Measurements from ENCODE around the gene SLC2A4RG. TPM values are rescaled to one million over a fixed set of nuclear protein-coding genes. Genes with fewer than 3 reads are reported as not detected.
"Not testable (repeated sequence)": the region's sequence is repeated elsewhere in the genome, so short reads cannot be mapped to it uniquely, and the experiment has no call there.

SLC2A4RG gene
- total RNA-seq, 2 donors from 2014 or later: 43.5 to 47.0 TPM

GRCh38 chr20:63768591-63769515 is 29.3 kb downstream of the SLC2A4RG start:
- H3K27ac Mint-ChIP-seq: no peak overlapping the region
- DNase-seq (no peak), ATAC-seq (replicated peaks in 1 of 2) (no peak)
- no peaks in the 10 kb centered on the region for H3K9me3 Mint-ChIP-seq
- H3K4me1 Mint-ChIP-seq (ENCODE audit: low read depth): no peaks in the 10 kb centered on the region
- H3K27me3 Mint-ChIP-seq (ENCODE audit: low read depth): no peaks in the 10 kb centered on the region
- H3K4me3 Mint-ChIP-seq: no peak overlapping the region
- no peaks in the 10 kb centered on the region for H3K36me3 Mint-ChIP-seq (ENCODE audit: insufficient read depth in 2 of 2)

- no peak overlapping the region for H3K4me3 Mint-ChIP-seq
- no peaks in the 10 kb centered on the region for H3K27me3 Mint-ChIP-seq (ENCODE audit: low read depth)
- ATAC-seq (replicated peaks in 1 of 2): no peak
- H3K9me3 Mint-ChIP-seq: no peaks in the 10 kb centered on the region
- H3K4me1 Mint-ChIP-seq (ENCODE audit: low read depth): peaks cover 5% of the 10 kb centered on the region
- no peaks in the 10 kb centered on the region for H3K36me3 Mint-ChIP-seq (ENCODE audit: insufficient read depth in 2 of 2)
- H3K27ac Mint-ChIP-seq: no peak overlapping the region
- DNase-seq: no peak
Measured at GRCh38 chr20:63769891-63770474, 30.4 kb downstream of the SLC2A4RG start.

GRCh38 chr20:63771046-63771707 is 31.6 kb downstream of the SLC2A4RG start:
- Mint-ChIP-seq H3K9me3 (no peaks in the 10 kb centered on the region), H3K27me3 (ENCODE audit: low read depth) (no peaks in the 10 kb centered on the region), H3K36me3 (ENCODE audit: insufficient read depth in 2 of 2) (no peaks in the 10 kb centered on the region), H3K4me1 (ENCODE audit: low read depth) (peaks cover 5% of the 10 kb centered on the region), H3K4me3 (no peak overlapping the region), H3K27ac (no peak overlapping the region)
- ATAC-seq (replicated peaks in 1 of 2) (no peak), DNase-seq (no peak)

GRCh38 chr20:63772781-63773518 is 33.4 kb downstream of the SLC2A4RG start:
- Mint-ChIP-seq H3K27ac (no peak overlapping the region), H3K9me3 (no peaks in the 10 kb centered on the region), H3K4me3 (no peak overlapping the region), H3K4me1 (ENCODE audit: low read depth) (peaks cover 5% of the 10 kb centered on the region), H3K27me3 (ENCODE audit: low read depth) (no peaks in the 10 kb centered on the region), H3K36me3 (ENCODE audit: insufficient read depth in 2 of 2) (no peaks in the 10 kb centered on the region)
- ATAC-seq (replicated peaks in 1 of 2) (no peak), DNase-seq (no peak)

GRCh38 chr20:63773571-63774241 is 34.1 kb downstream of the SLC2A4RG start:
- Mint-ChIP-seq H3K4me1 (ENCODE audit: low read depth) (peaks cover 5% of the 10 kb centered on the region), H3K9me3 (no peaks in the 10 kb centered on the region), H3K27ac (no peak overlapping the region), H3K27me3 (ENCODE audit: low read depth) (no peaks in the 10 kb centered on the region), H3K36me3 (ENCODE audit: insufficient read depth in 2 of 2) (no peaks in the 10 kb centered on the region), H3K4me3 (no peak overlapping the region)
- no peak for DNase-seq
- no peak for ATAC-seq (replicated peaks in 1 of 2)

GRCh38 chr20:63774306-63774705 is 34.7 kb downstream of the SLC2A4RG start:
- no peak overlapping the region for H3K27ac Mint-ChIP-seq
- H3K36me3 Mint-ChIP-seq (ENCODE audit: insufficient read depth in 2 of 2): no peaks in the 10 kb centered on the region
- H3K9me3 Mint-ChIP-seq: no peaks in the 10 kb centered on the region
- ATAC-seq (replicated peaks in 1 of 2): no peak
- no peaks in the 10 kb centered on the region for H3K27me3 Mint-ChIP-seq (ENCODE audit: low read depth)
- no peak for DNase-seq
- peak overlapping the region in 1 of 2 donors; percentile 8 for H3K4me3 Mint-ChIP-seq
- H3K4me1 Mint-ChIP-seq (ENCODE audit: low read depth): peaks cover 5% of the 10 kb centered on the region

- peaks cover 5% of the 10 kb centered on the region for H3K4me1 Mint-ChIP-seq (ENCODE audit: low read depth)
- H3K4me3 Mint-ChIP-seq: peak overlapping the region in 1 of 2 donors; percentile 25
- H3K36me3 Mint-ChIP-seq (ENCODE audit: insufficient read depth in 2 of 2): no peaks in the 10 kb centered on the region
- no peak overlapping the region for H3K27ac Mint-ChIP-seq
- H3K9me3 Mint-ChIP-seq: no peaks in the 10 kb centered on the region
- ATAC-seq (replicated peaks in 1 of 2) (peak in 1 of 2 donors; percentile 50), DNase-seq (peak; percentile 45 to 50)
- no peaks in the 10 kb centered on the region for H3K27me3 Mint-ChIP-seq (ENCODE audit: low read depth)
Measured at GRCh38 chr20:63775096-63775978, 35.8 kb downstream of the SLC2A4RG start.

- not testable (repeated sequence) for DNase-seq; H3K4me3 Mint-ChIP-seq; H3K27ac Mint-ChIP-seq; ATAC-seq (replicated peaks in 1 of 2); H3K36me3 Mint-ChIP-seq (ENCODE audit: insufficient read depth in 2 of 2); H3K27me3 Mint-ChIP-seq (ENCODE audit: low read depth); H3K9me3 Mint-ChIP-seq
- peaks cover 13% of the 10 kb centered on the region for H3K4me1 Mint-ChIP-seq (ENCODE audit: low read depth)
Measured at GRCh38 chr20:63776875-63777274, 37.3 kb downstream of the SLC2A4RG start.

GRCh38 chr20:63777614-63778013 is 38.0 kb downstream of the SLC2A4RG start:
- Mint-ChIP-seq H3K27me3 (ENCODE audit: low read depth) (no peaks in the 10 kb centered on the region), H3K36me3 (ENCODE audit: insufficient read depth in 2 of 2) (no peaks in the 10 kb centered on the region), H3K27ac (no peak overlapping the region), H3K4me3 (no peak overlapping the region), H3K4me1 (ENCODE audit: low read depth) (peaks cover 20% of the 10 kb centered on the region), H3K9me3 (no peaks in the 10 kb centered on the region)
- no peak for ATAC-seq (replicated peaks in 1 of 2)
- no peak for DNase-seq

GRCh38 chr20:63778034-63778752 is 38.6 kb downstream of the SLC2A4RG start:
- Mint-ChIP-seq H3K9me3 (no peaks in the 10 kb centered on the region), H3K36me3 (ENCODE audit: insufficient read depth in 2 of 2) (no peaks in the 10 kb centered on the region), H3K27me3 (ENCODE audit: low read depth) (no peaks in the 10 kb centered on the region), H3K27ac (no peak overlapping the region), H3K4me1 (ENCODE audit: low read depth) (peaks cover 22% of the 10 kb centered on the region), H3K4me3 (no peak overlapping the region)
- DNase-seq (no peak), ATAC-seq (replicated peaks in 1 of 2) (no peak)

GRCh38 chr20:63778857-63779256 is 39.3 kb downstream of the SLC2A4RG start:
- H3K9me3 Mint-ChIP-seq: no peaks in the 10 kb centered on the region
- H3K36me3 Mint-ChIP-seq (ENCODE audit: insufficient read depth in 2 of 2): no peaks in the 10 kb centered on the region
- no peak overlapping the region for H3K4me3 Mint-ChIP-seq
- ATAC-seq (replicated peaks in 1 of 2) (no peak), DNase-seq (no peak)
- H3K27ac Mint-ChIP-seq: no peak overlapping the region
- H3K27me3 Mint-ChIP-seq (ENCODE audit: low read depth): no peaks in the 10 kb centered on the region
- H3K4me1 Mint-ChIP-seq (ENCODE audit: low read depth): peaks cover 22% of the 10 kb centered on the region
